ENCODE measurements around the gene MAP7D3.
A peak's percentile ranks its signal among the peaks of the same experiment; 100 is the strongest.
"Not testable (repeated sequence)": the region's sequence is repeated elsewhere in the genome, so short reads cannot be mapped to it uniquely, and the experiment has no call there.

MAP7D3 gene

GRCh38 chrX:136250191-136251040 is 784 bp downstream of the MAP7D3 start:
- no peak for TF ChIP-seq CTCF (IDR thresholded peaks at IDR 0.05; ENCODE audit: insufficient read depth, low read depth, low read length, missing control alignments)
- peak; percentile 8 for DNase-seq (ENCODE audit: low read depth)
- H3K4me3 ChIP-seq (ENCODE audit: low read depth, low read length) = peak overlapping the region; percentile 78

GRCh38 chrX:136246201-136246600 is 5.0 kb downstream of the MAP7D3 start:
- no peak for TF ChIP-seq CTCF (IDR thresholded peaks at IDR 0.05; ENCODE audit: insufficient read depth, low read depth, low read length, missing control alignments)
- H3K4me3 ChIP-seq (ENCODE audit: low read depth, low read length) = no peak overlapping the region
- DNase-seq (ENCODE audit: low read depth) = no peak

GRCh38 chrX:136237849-136238248 is 13.4 kb downstream of the MAP7D3 start:
- not testable (repeated sequence) for H3K4me3 ChIP-seq (ENCODE audit: low read depth, low read length); DNase-seq (ENCODE audit: low read depth)

- no peak for TF ChIP-seq CTCF (IDR thresholded peaks at IDR 0.05; ENCODE audit: insufficient read depth, low read depth, low read length, missing control alignments)
- DNase-seq (ENCODE audit: low read depth) = no peak
- no peak overlapping the region for H3K4me3 ChIP-seq (ENCODE audit: low read depth, low read length)
Observed at GRCh38 chrX:136237074-136237473, 14.1 kb downstream of the MAP7D3 start.

GRCh38 chrX:136228839-136229207 is 22.4 kb downstream of the MAP7D3 start:
- no peak for TF ChIP-seq CTCF (IDR thresholded peaks at IDR 0.05; ENCODE audit: insufficient read depth, low read depth, low read length, missing control alignments)
- DNase-seq (ENCODE audit: low read depth) = peak; percentile 6
- H3K4me3 ChIP-seq (ENCODE audit: low read depth, low read length) = peak overlapping the region; percentile 15

GRCh38 chrX:136227948-136228838 is 23.0 kb downstream of the MAP7D3 start:
- DNase-seq (ENCODE audit: low read depth) = peak; percentile 38
- peak overlapping the region; percentile 15 for H3K4me3 ChIP-seq (ENCODE audit: low read depth, low read length)
- no peak for TF ChIP-seq CTCF (IDR thresholded peaks at IDR 0.05; ENCODE audit: insufficient read depth, low read depth, low read length, missing control alignments)

- no peak overlapping the region for H3K4me3 ChIP-seq (ENCODE audit: low read depth, low read length)
- no peak for DNase-seq (ENCODE audit: low read depth)
- no peak for TF ChIP-seq CTCF (IDR thresholded peaks at IDR 0.05; ENCODE audit: insufficient read depth, low read depth, low read length, missing control alignments)
Observed at GRCh38 chrX:136227074-136227473, 24.1 kb downstream of the MAP7D3 start.

All from GM12865 (cell line).